IPS-18a (cell line): ENCODE results near the gene FSIP1.

Source experiments
- H3K27ac ChIP-seq: one replicate; pipeline ENCODE4 v1.5.1; 2013; ENCODE audit warnings: low read length
- H3K27me3 ChIP-seq: one replicate; pipeline ENCODE4 v1.6.1; 2013; ENCODE audit warnings: mild to moderate bottlenecking, low read length; ENCODE audit not compliant: control insufficient read depth, insufficient read depth
- H3K36me3 ChIP-seq: one replicate; pipeline ENCODE4 v1.6.1; 2013; ENCODE audit warnings: low read depth, low read length; ENCODE audit not compliant: control insufficient read depth
- H3K4me1 ChIP-seq: one replicate; pipeline ENCODE4 v1.6.1; 2013; ENCODE audit warnings: low read depth, low read length; ENCODE audit not compliant: control insufficient read depth
- H3K4me3 ChIP-seq: one replicate; pipeline ENCODE4 v1.5.1; 2013; ENCODE audit warnings: low read length
- H3K9ac ChIP-seq: one replicate; pipeline ENCODE4 v1.6.1; 2013; ENCODE audit warnings: mild to moderate bottlenecking, low read length, moderate library complexity
- H3K9me3 ChIP-seq: one replicate; pipeline ENCODE4 v1.6.1; 2013; ENCODE audit warnings: low read depth, low read length; ENCODE audit not compliant: control insufficient read depth

Gene FSIP1

GRCh38 chr15:39625451-39625850 lies 157.2 kb downstream of the FSIP1 start:
- H3K27me3 ChIP-seq: no peaks in the 10 kb centered on the region
- no peak overlapping the region for H3K4me3 ChIP-seq
- H3K9ac ChIP-seq: no peak overlapping the region
- H3K4me1 ChIP-seq: no peaks in the 10 kb centered on the region
- no peaks in the 10 kb centered on the region for H3K9me3 ChIP-seq
- no peaks in the 10 kb centered on the region for H3K36me3 ChIP-seq
- H3K27ac ChIP-seq: no peak overlapping the region

GRCh38 chr15:39624806-39625205 lies 157.8 kb downstream of the FSIP1 start:
- H3K4me1 ChIP-seq: no peaks in the 10 kb centered on the region
- H3K9ac ChIP-seq: no peak overlapping the region
- H3K27me3 ChIP-seq: no peaks in the 10 kb centered on the region
- H3K27ac ChIP-seq: no peak overlapping the region
- no peak overlapping the region for H3K4me3 ChIP-seq
- H3K36me3 ChIP-seq: no peaks in the 10 kb centered on the region
- H3K9me3 ChIP-seq: no peaks in the 10 kb centered on the region

- no peak overlapping the region for H3K27ac ChIP-seq
- no peaks in the 10 kb centered on the region for H3K4me1 ChIP-seq
- H3K36me3 ChIP-seq: no peaks in the 10 kb centered on the region
- no peaks in the 10 kb centered on the region for H3K27me3 ChIP-seq
- H3K4me3 ChIP-seq: no peak overlapping the region
- no peak overlapping the region for H3K9ac ChIP-seq
- no peaks in the 10 kb centered on the region for H3K9me3 ChIP-seq
Observed at GRCh38 chr15:39623529-39623931, 159.1 kb downstream of the FSIP1 start.

- H3K9me3 ChIP-seq: no peaks in the 10 kb centered on the region
- no peaks in the 10 kb centered on the region for H3K4me1 ChIP-seq
- H3K36me3 ChIP-seq: no peaks in the 10 kb centered on the region
- no peaks in the 10 kb centered on the region for H3K27me3 ChIP-seq
- H3K4me3 ChIP-seq: no peak overlapping the region
- no peak overlapping the region for H3K27ac ChIP-seq
- no peak overlapping the region for H3K9ac ChIP-seq
Observed at GRCh38 chr15:39622660-39623516, 159.8 kb downstream of the FSIP1 start.

GRCh38 chr15:39621976-39622375 lies 160.7 kb downstream of the FSIP1 start:
- no peak overlapping the region for H3K9ac ChIP-seq
- H3K27ac ChIP-seq: no peak overlapping the region
- no peaks in the 10 kb centered on the region for H3K4me1 ChIP-seq

GRCh38 chr15:39621210-39621609 lies 161.4 kb downstream of the FSIP1 start:
- H3K27ac ChIP-seq: no peak overlapping the region

More at GRCh38 chr15:39621976-39622375, 160.7 kb downstream of the FSIP1 start:
- no peaks in the 10 kb centered on the region for H3K9me3 ChIP-seq
- H3K4me3 ChIP-seq: no peak overlapping the region
- H3K36me3 ChIP-seq: no peaks in the 10 kb centered on the region
- no peaks in the 10 kb centered on the region for H3K27me3 ChIP-seq

GRCh38 chr15:39618063-39618823 lies 164.4 kb downstream of the FSIP1 start:
- H3K9ac ChIP-seq: no peak overlapping the region
- no peaks in the 10 kb centered on the region for H3K9me3 ChIP-seq
- H3K4me1 ChIP-seq: no peaks in the 10 kb centered on the region
- H3K36me3 ChIP-seq: no peaks in the 10 kb centered on the region
- no peak overlapping the region for H3K4me3 ChIP-seq
- no peak overlapping the region for H3K27ac ChIP-seq
- H3K27me3 ChIP-seq: no peaks in the 10 kb centered on the region

More at GRCh38 chr15:39621210-39621609, 161.4 kb downstream of the FSIP1 start:
- no peak overlapping the region for H3K9ac ChIP-seq
- H3K36me3 ChIP-seq: no peaks in the 10 kb centered on the region
- H3K4me3 ChIP-seq: no peak overlapping the region
- H3K4me1 ChIP-seq: no peaks in the 10 kb centered on the region
- H3K27me3 ChIP-seq: no peaks in the 10 kb centered on the region
- no peaks in the 10 kb centered on the region for H3K9me3 ChIP-seq

- Histone ChIP-seq H3K27ac (no peak overlapping the region), H3K4me1 (no peaks in the 10 kb centered on the region), H3K36me3 (no peaks in the 10 kb centered on the region), H3K4me3 (no peak overlapping the region), H3K9ac (no peak overlapping the region), H3K9me3 (no peaks in the 10 kb centered on the region), H3K27me3 (no peaks in the 10 kb centered on the region)
Observed at GRCh38 chr15:39616731-39617455, 165.7 kb downstream of the FSIP1 start.

GRCh38 chr15:39613861-39614260 lies 168.8 kb downstream of the FSIP1 start:
- H3K9me3 ChIP-seq: no peaks in the 10 kb centered on the region
- H3K27me3 ChIP-seq: no peaks in the 10 kb centered on the region
- no peaks in the 10 kb centered on the region for H3K36me3 ChIP-seq
- H3K9ac ChIP-seq: no peak overlapping the region
- no peak overlapping the region for H3K27ac ChIP-seq
- no peak overlapping the region for H3K4me3 ChIP-seq
- H3K4me1 ChIP-seq: no peaks in the 10 kb centered on the region

GRCh38 chr15:39613271-39613670 lies 169.4 kb downstream of the FSIP1 start:
- Histone ChIP-seq H3K4me3 (no peak overlapping the region), H3K27me3 (no peaks in the 10 kb centered on the region), H3K27ac (no peak overlapping the region), H3K4me1 (no peaks in the 10 kb centered on the region), H3K9me3 (no peaks in the 10 kb centered on the region), H3K9ac (no peak overlapping the region), H3K36me3 (no peaks in the 10 kb centered on the region)

- no peaks in the 10 kb centered on the region for H3K9me3 ChIP-seq
- H3K4me3 ChIP-seq: no peak overlapping the region
- no peaks in the 10 kb centered on the region for H3K27me3 ChIP-seq
- H3K4me1 ChIP-seq: no peaks in the 10 kb centered on the region
- no peaks in the 10 kb centered on the region for H3K36me3 ChIP-seq
- no peak overlapping the region for H3K27ac ChIP-seq
- no peak overlapping the region for H3K9ac ChIP-seq
Observed at GRCh38 chr15:39610665-39611064, 172.0 kb downstream of the FSIP1 start.
